Heart left ventricle (tissue), 16 donors: ENCODE results near the gene BDP1. TPM values are rescaled to one million over a fixed set of nuclear protein-coding genes. Genes with fewer than 3 reads are reported as not detected.

Experiments used
- ATAC-seq, 4 donors: fragments of 200-7000 bp; cut with Tn5 transposase; one replicate each; pipeline ENCODE4 v1.9.1; 2020 to 2022; ENCODE audit warnings: moderate library complexity in 4 of 4, mild to moderate bottlenecking in 3 of 4, moderate number of reproducible peaks in 1 of 4
- DNase-seq, 5 donors: peaks; one replicate each; pipeline ENCODE4 v3.0.0-alpha.2; 2020
- H3K27ac ChIP-seq, 12 donors: fragments of 200-600 bp; sonication (generic) in 4 of 12; one replicate each; pipeline versions ENCODE4 v1.5.0 to v1.8.0; 2016 to 2022; ENCODE audit warnings: mild to moderate bottlenecking in 2 of 12
- H3K27me3 ChIP-seq, 9 donors: fragments of 200-600 bp; sonication (generic) in 2 of 9; one replicate each; pipeline versions ENCODE4 v1.5.1 to v1.8.0; 2016 to 2022; ENCODE audit warnings: mild to moderate bottlenecking in 3 of 9
- H3K36me3 ChIP-seq, 9 donors: fragments of 200-600 bp; sonication (generic) in 2 of 9; one replicate each; pipeline versions ENCODE4 v1.5.0 to v1.8.0; 2018 to 2022; ENCODE audit warnings: mild to moderate bottlenecking in 2 of 9
- H3K4me1 ChIP-seq, 12 donors: fragments of 200-600 bp; sonication (generic) in 4 of 12; one replicate each; pipeline versions ENCODE4 v1.5.0 to v1.8.0; 2016 to 2022; ENCODE audit warnings: mild to moderate bottlenecking in 3 of 12
- H3K4me3 ChIP-seq, 12 donors: fragments of 200-600 bp; sonication (generic) in 4 of 12; one replicate each; pipeline versions ENCODE4 v1.5.0 to v1.8.0; 2017 to 2022; ENCODE audit warnings: mild to moderate bottlenecking in 9 of 12, moderate library complexity in 4 of 12
- H3K9me3 ChIP-seq, 12 donors: fragments of 200-600 bp; sonication (generic) in 4 of 12; one replicate each; pipeline versions ENCODE4 v1.5.0 to v1.8.0; 2016 to 2022; ENCODE audit warnings: mild to moderate bottlenecking in 1 of 12
- POLR2A ChIP-seq, 2 donors: fragments of 450-650 bp; IDR thresholded peaks; one replicate each; pipeline ENCODE4 v1.6.1; 2017; ENCODE audit warnings: antibody characterized with exemption in 2 of 2, mild to moderate bottlenecking in 2 of 2, moderate library complexity in 2 of 2
- WGBS, 4 donors: extraction: QIAGEN DNeasy Blood & Tissue Kit in 2 of 4; methylation state at CpG; one replicate each; pipeline versions ENCODE4 v1.1.5 to v1.1.7; 2013 to 2018; 5-methylcytosine and 5-hydroxymethylcytosine counted together
- intact Hi-C, 10 donors: fragments of 100-400 bp; cut with DNase I; formaldehyde crosslinking; loops; one replicate each; pipeline versions ENCODE4 v1.11.1 to v1.14.2; 2022
- polyA plus RNA-seq, 2 donors: library from polyadenylated mRNA; stranded (reverse); fragments of 200-250 nt; gene quantifications; one replicate each; pipeline ENCODE4 v1.2.3, GENCODE V29; 2013
- total RNA-seq, 9 donors: library from RNA; depleted of rRNA in 2 of 9; stranded (reverse); fragments of >200 nt in 2 of 9; fragmentation: NEBNext Ultra II Directional in 3 of 9; extraction: Animal tissue kit (Norgen Biotek cat#: 25700) in 3 of 9; gene quantifications; one replicate each; pipeline versions ENCODE4 v1.1.0 to v1.2.4, GENCODE V29; 2016 to 2023
- TF ChIP-seq, protein P1 (sequence below), 12 donors: fragments of 200-600 bp; sonication (generic) in 4 of 12; IDR thresholded peaks; one replicate each; pipeline versions ENCODE4 v1.5.0 to v1.8.0; 2018 to 2022; ENCODE audit warnings: antibody characterized with exemption in 12 of 12, mild to moderate bottlenecking in 5 of 12
- donor health status: ischemic (EF 13 %, LVEDD 7.1; RV severe dilation, severe dysfunction).
- donor health status: healthy with polysubstance abuse.
- donor health status: DM: no; HTN: yes; CAD: no.
- donor health status: DM: no; HTN: no; CAD: no.
- donor health status: ischemic (EF 25% LVEDD 6.9; RV normal size, moderate dysfunction).
- donor health status: ischemic (EF 25% LVEDD 5.7; RV mildly dilated, moderate dysfunction).
- donor health status: healthy.
- donor health status: DM: yes; HTN: yes; CAD: no.
- donor health status: ischemic (EF 35%, LVEDD 5.7; RV mildly dilated, moderate dysfunction).
- donor health status: nonischemic (EF 11% LVEDD 7.7; RV severe dilation, severe dysfunction).
- donor health status: DM: yes; HTN: yes; CAD: no.
- donor health status: PGD.
- donor health status: ischemic (EF 29% LVEDD 5.4; RV normal size, mild dysfunction).
- donor health status: nonischemic (EF 23%, LVEDD 6.1; RV moderate dilation, normal function).

The BDP1 gene
- total and polyA plus RNA-seq, 11 donors = 9.9 to 18.3 (median 16.6) TPM

DNA sequence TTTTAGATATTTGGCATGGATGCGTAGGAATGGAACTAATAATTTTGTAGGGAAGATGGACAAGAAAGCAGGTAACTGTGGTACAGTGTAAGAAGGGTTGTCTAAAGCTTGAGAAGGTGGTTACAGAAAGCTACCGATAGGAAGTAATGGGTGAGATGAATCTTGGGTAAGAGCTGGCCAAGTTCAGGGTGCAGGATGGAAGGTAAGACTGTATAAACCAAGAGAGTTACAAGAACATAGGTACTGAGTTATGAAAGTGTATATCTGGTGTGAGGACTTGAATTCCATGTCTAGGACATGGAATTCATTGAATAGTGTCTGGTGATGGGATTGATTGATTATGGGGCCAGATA, 133.1 kb downstream of the BDP1 start:
- WGBS, 4 donors = 97 to 99% (median 98%) methylated on average over 2 of the region's 2 CpGs
- H3K36me3 ChIP-seq = peaks cover 0 to 9% (median 1%) of the 10 kb centered on the region in 9 donors
- H3K9me3 ChIP-seq = no peaks in the 10 kb centered on the region
- peaks cover 0 to 40% (median 22%) of the 10 kb centered on the region in 12 donors for H3K4me1 ChIP-seq
- no peak overlapping the region for H3K27ac ChIP-seq
- peak overlapping the region in 3 of 12 donors; percentile 76 to 82 (median 81) for H3K4me3 ChIP-seq
- intact Hi-C loops = no loop called here
- DNase-seq (no peak), ATAC-seq (no peak)
- no peaks in the 10 kb centered on the region for H3K27me3 ChIP-seq
- TF ChIP-seq, protein P1, sequence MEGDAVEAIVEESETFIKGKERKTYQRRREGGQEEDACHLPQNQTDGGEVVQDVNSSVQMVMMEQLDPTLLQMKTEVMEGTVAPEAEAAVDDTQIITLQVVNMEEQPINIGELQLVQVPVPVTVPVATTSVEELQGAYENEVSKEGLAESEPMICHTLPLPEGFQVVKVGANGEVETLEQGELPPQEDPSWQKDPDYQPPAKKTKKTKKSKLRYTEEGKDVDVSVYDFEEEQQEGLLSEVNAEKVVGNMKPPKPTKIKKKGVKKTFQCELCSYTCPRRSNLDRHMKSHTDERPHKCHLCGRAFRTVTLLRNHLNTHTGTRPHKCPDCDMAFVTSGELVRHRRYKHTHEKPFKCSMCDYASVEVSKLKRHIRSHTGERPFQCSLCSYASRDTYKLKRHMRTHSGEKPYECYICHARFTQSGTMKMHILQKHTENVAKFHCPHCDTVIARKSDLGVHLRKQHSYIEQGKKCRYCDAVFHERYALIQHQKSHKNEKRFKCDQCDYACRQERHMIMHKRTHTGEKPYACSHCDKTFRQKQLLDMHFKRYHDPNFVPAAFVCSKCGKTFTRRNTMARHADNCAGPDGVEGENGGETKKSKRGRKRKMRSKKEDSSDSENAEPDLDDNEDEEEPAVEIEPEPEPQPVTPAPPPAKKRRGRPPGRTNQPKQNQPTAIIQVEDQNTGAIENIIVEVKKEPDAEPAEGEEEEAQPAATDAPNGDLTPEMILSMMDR (IDR thresholded peaks at IDR 0.05) = no peak
- TF ChIP-seq POLR2A (IDR thresholded peaks at IDR 0.05) = no peak

DNA sequence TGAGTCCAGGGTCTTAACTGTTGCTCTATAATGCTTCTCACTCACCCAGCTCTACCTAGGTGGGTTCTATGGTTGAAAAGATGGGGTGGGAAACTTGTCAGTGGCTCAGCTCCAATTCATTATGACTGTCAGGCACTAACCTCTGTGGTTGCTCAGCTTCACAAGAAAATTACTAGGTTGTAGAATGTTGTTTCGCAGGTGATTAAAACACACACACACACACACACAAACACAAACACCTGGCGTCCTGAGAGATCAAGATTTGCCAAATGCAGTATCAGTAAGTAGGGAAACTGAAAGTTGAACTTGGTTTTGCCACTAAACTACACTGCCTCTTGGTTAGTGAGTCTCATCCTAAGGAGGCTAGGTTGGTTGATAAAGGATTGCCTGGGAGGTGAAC, 134.5 kb downstream of the BDP1 start:
- intact Hi-C loops = no loop called here

DNA sequence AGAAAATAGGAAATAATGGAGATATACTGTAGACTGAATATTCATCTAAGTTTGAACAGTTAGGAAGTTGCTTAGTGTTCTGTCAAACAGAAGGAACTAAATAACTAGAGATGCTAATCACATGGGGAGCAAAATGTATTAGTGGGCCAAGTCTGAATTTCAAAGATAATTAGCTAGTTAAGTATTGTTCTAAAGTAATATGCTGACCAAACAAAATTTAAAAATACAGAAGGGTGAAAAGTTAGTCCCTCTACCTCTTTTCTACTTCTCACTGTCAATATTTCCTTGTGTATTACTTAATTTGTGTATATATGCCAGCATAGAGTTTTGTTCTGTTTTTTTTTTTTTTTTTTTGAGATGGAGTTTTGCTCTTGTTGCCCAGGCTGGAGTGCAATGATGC, 135.6 kb downstream of the BDP1 start:
- H3K4me3 ChIP-seq = no peak overlapping the region
- no peaks in the 10 kb centered on the region for H3K9me3 ChIP-seq
- no peak overlapping the region for H3K27ac ChIP-seq
- intact Hi-C loops = no loop called here
- DNase-seq (no peak), ATAC-seq (no peak)
- TF ChIP-seq POLR2A (IDR thresholded peaks at IDR 0.05) = no peak
- TF ChIP-seq, protein P1 (IDR thresholded peaks at IDR 0.05) = no peak
- H3K4me1 ChIP-seq = peaks cover 0 to 39% (median 22%) of the 10 kb centered on the region in 12 donors
- H3K36me3 ChIP-seq = peaks cover 0 to 29% (median 9%) of the 10 kb centered on the region in 9 donors
- no peaks in the 10 kb centered on the region for H3K27me3 ChIP-seq

More for the DNA sequence above, 134.5 kb downstream of the BDP1 start:
- ATAC-seq = no peak
- H3K27me3 ChIP-seq = no peaks in the 10 kb centered on the region
- no peak overlapping the region for H3K27ac ChIP-seq
- TF ChIP-seq, protein P1 (IDR thresholded peaks at IDR 0.05) = no peak
- no peak for TF ChIP-seq POLR2A (IDR thresholded peaks at IDR 0.05)
- 47 to 93% (median 64%) methylated on average over 2 of the region's 2 CpGs for WGBS, 4 donors
- no peaks in the 10 kb centered on the region for H3K9me3 ChIP-seq
- peaks cover 0 to 40% (median 22%) of the 10 kb centered on the region in 12 donors for H3K4me1 ChIP-seq
- DNase-seq = no peak
- H3K36me3 ChIP-seq = peaks cover 0 to 22% (median 8%) of the 10 kb centered on the region in 9 donors
- H3K4me3 ChIP-seq = no peak overlapping the region

DNA sequence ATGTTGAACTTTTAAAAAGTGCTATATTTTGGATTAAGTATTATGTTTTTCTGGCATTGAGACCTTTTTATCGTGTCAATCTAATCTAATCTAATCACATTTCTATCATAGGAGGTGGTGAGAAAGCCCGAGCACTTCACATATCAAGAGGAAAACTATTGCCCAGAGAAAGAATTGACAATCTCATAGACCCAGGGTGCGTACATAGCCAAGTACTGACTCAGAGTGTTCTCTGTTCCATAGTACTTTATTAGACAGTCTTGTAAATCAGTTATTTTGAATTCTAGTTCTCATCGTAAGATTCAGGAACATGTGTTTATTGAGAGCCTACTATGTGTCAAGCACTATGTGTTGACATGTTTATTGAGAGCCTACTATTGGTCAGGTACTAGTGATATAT, 140.7 kb downstream of the BDP1 start:
- H3K27ac ChIP-seq = no peak overlapping the region
- peaks cover 0 to 12% (median 5%) of the 10 kb centered on the region in 12 donors for H3K4me1 ChIP-seq
- no peak for ATAC-seq
- intact Hi-C loops = no loop called here
- H3K27me3 ChIP-seq = no peaks in the 10 kb centered on the region
- no peaks in the 10 kb centered on the region for H3K9me3 ChIP-seq
- no peak for DNase-seq
- H3K4me3 ChIP-seq = no peak overlapping the region
- peaks cover 3 to 76% (median 60%) of the 10 kb centered on the region in 9 donors for H3K36me3 ChIP-seq
- WGBS, 4 donors = 91 to 95% (median 92%) methylated on average over 4 of the region's 4 CpGs
- TF ChIP-seq, protein P1 (IDR thresholded peaks at IDR 0.05) = no peak
- TF ChIP-seq POLR2A (IDR thresholded peaks at IDR 0.05) = no peak
